Activated CD4-positive, alpha-beta T cell treated with anti-CD3 and anti-CD28 coated beads, Interleukin-2, amount 10 ng/mL, durations not matched to agents 24 days and 14 days (primary cell): ENCODE data around the gene KRT84. TPM values are rescaled to one million over a fixed set of nuclear protein-coding genes. Genes with fewer than 3 reads are reported as not detected.

Source experiments
- DNase-seq: peaks from one replicate; pipeline ENCODE4 v3.0.0; 2022
- H3K27ac Mint-ChIP-seq: one replicate; pipeline ENCODE4 v1.8.0; 2022; ENCODE audit warnings: mild to moderate bottlenecking, mixed read lengths
- H3K27me3 Mint-ChIP-seq: one replicate; pipeline ENCODE4 v1.8.0; 2022; ENCODE audit warnings: mixed read lengths
- H3K36me3 Mint-ChIP-seq: one replicate; pipeline ENCODE4 v1.8.0; 2022; ENCODE audit warnings: low read depth, mild to moderate bottlenecking, mixed read lengths
- H3K4me1 Mint-ChIP-seq: one replicate; pipeline ENCODE4 v1.8.0; 2021; ENCODE audit warnings: mixed read lengths
- H3K4me3 Mint-ChIP-seq: one replicate; pipeline ENCODE4 v1.8.0; 2022; ENCODE audit warnings: mild to moderate bottlenecking, moderate library complexity, mixed read lengths
- H3K9me3 Mint-ChIP-seq: one replicate; pipeline ENCODE4 v1.8.0; 2021; ENCODE audit warnings: mixed read lengths
- intact Hi-C: fragments of 100-400 bp; cut with micrococcal nuclease; formaldehyde crosslinking; loops from one replicate; pipeline ENCODE4 v1.15.1; 2023
- total RNA-seq: library from RNA; stranded (reverse); gene quantifications from 2 replicates; pipeline ENCODE4 v1.2.3, GENCODE V29; 2022

The KRT84 gene
- total RNA-seq, 1 donor from 2014 or later: not detected

DNA sequence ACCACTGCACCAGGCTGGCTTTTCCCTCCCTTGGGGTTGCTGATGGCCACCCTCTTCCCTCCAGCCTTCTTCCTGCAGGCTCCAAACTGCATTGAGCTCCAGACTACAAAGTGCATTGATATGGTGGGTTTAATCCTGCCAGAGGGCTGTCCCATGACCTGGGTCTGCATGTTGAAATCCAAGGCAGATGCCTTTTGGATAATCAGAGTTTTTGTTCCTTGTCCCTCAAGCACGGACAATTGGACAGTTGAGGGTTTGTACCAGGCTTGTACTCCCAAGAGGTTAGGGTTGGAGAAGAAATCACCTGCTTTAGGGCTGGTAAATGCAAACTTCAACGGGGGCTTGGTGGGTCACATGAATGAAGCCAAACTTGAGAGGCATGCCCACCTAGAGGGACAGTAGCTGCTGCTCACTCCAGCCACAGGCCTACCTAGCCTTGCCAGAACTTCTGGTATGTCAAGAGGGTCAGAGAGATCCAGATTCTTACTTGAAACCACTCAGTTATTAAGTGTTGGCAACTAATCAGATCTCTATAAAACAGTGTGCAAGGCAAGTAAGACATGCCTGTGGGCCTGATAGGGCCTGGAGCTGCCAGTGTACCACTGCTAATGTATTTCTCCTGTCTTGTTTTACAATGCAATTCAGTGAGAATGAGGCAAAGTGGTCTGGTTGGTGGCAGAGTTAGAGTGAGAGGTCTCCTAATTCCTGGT lies 42.5 kb downstream of the KRT84 start:
- H3K4me1 Mint-ChIP-seq: no peaks in the 10 kb centered on the region
- no peak overlapping the region for H3K4me3 Mint-ChIP-seq
- no peak for DNase-seq
- no peaks in the 10 kb centered on the region for H3K36me3 Mint-ChIP-seq
- peaks cover 1% of the 10 kb centered on the region for H3K27me3 Mint-ChIP-seq
- H3K27ac Mint-ChIP-seq: no peak overlapping the region
- H3K9me3 Mint-ChIP-seq: no peaks in the 10 kb centered on the region
- intact Hi-C loops: no loop called here

DNA sequence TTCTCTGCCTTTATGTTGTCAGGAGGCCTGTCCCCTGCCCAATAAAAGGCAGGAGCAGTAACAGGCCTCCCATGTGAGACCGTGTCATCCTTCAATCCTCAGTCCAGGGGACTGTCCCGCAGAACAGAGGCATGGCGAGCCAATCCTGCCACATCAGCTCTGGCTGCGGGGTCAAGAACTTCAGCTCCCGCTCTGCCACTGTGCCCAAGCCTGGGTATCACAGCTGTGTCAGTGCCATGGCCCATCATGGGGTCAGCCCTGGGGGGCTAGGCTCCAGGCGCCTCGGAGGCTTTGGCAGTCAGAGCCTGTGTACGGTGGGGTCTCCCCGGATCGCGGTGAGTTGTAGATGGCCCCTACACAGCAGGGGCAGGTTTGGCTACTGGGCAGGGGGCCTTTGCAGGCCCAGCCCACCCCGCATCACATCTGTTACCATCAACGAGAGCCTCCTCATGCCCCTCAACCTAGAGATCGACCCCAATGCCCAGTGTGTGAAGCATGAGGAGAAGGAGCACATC lies 44.3 kb downstream of the KRT84 start:
- no peak overlapping the region for H3K4me3 Mint-ChIP-seq
- H3K27me3 Mint-ChIP-seq: peaks cover 2% of the 10 kb centered on the region
- H3K4me1 Mint-ChIP-seq: peaks cover 3% of the 10 kb centered on the region
- DNase-seq: no peak
- intact Hi-C loops: no loop called here
- no peaks in the 10 kb centered on the region for H3K9me3 Mint-ChIP-seq
- H3K27ac Mint-ChIP-seq: no peak overlapping the region
- H3K36me3 Mint-ChIP-seq: no peaks in the 10 kb centered on the region

DNA sequence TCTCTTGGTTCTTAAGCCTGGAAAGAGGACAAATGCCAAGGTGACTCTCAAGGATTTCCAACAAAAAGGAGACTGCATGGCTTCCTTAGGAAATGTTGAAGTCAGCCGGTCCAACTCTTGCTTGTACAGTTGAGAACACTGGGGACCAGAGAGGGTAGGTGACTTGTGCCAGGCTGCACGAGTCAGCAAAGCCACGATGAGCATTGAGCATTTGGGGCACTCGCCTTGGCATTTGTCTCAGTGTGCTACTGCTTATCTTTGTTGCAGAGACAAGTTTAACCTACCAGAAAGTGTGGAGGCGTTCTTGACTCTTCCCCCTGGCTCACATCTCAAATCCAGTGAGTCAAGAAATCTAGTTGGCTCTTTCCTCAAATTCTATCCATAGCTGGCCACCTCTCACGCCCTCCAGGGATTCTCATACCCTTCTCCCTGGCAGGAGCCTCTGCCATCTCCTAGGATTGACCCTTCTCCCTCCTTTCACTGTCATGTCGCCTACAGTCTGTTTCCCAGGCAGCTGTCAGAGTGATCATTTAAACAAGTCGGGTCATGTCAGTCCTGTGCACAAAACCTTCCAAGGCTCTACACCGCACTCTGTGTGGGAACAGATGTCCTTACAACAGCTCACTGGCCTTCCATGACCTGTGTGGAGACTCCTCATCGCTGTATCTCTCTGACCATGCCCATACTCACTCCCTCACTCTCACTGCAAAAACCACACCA lies 47.1 kb downstream of the KRT84 start:
- H3K27ac Mint-ChIP-seq: no peak overlapping the region
- H3K4me3 Mint-ChIP-seq: no peak overlapping the region
- H3K9me3 Mint-ChIP-seq: no peaks in the 10 kb centered on the region
- DNase-seq: no peak
- intact Hi-C loops: no loop called here
- H3K4me1 Mint-ChIP-seq: peaks cover 3% of the 10 kb centered on the region
- peaks cover 4% of the 10 kb centered on the region for H3K27me3 Mint-ChIP-seq
- H3K36me3 Mint-ChIP-seq: no peaks in the 10 kb centered on the region

DNA sequence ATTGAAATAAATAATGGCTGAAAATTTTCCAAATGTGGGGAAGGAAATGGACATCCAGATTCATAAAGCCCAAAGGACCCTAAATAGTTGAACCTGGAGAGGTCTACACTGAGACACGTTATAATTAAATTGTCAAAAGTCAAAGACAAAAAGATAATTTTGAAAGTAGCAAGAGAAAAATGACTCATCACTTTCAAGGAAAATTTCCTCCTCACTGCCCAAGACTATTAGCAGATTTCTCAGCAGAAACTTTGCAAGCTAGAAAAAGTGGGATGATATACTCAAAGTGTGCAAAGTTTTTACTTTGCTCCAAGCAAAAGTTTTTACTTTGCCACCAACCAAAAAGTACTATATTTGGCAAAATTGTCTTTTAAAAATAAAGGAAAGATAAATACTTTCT lies 48.4 kb downstream of the KRT84 start:
- peaks cover 4% of the 10 kb centered on the region for H3K27me3 Mint-ChIP-seq
- H3K36me3 Mint-ChIP-seq: no peaks in the 10 kb centered on the region
- no peaks in the 10 kb centered on the region for H3K9me3 Mint-ChIP-seq
- H3K27ac Mint-ChIP-seq: no peak overlapping the region
- DNase-seq: no peak
- H3K4me1 Mint-ChIP-seq: peaks cover 3% of the 10 kb centered on the region
- intact Hi-C loops: no loop called here
- H3K4me3 Mint-ChIP-seq: no peak overlapping the region

DNA sequence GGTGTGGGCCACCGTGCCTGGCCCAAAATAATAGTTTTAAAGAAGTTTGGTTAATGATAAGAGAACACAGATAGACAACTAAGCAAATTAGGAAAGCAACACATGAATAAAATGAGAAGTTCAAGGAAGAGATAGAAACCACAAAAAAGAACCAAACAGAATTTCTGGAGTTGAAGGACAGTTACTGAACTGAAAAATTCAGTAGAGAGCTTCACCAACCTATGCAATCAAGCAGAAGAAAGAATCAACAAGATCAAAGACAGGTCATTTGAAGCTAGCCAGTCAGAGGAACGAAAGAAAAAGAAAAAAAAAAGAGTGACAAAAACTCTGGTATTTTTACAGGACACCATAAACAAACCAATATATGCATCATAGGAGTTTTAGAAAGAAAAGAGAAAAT lies 48.8 kb downstream of the KRT84 start:
- no peak overlapping the region for H3K4me3 Mint-ChIP-seq
- H3K27ac Mint-ChIP-seq: no peak overlapping the region
- no peaks in the 10 kb centered on the region for H3K36me3 Mint-ChIP-seq
- no peak for DNase-seq
- intact Hi-C loops: no loop called here
- peaks cover 3% of the 10 kb centered on the region for H3K4me1 Mint-ChIP-seq
- H3K9me3 Mint-ChIP-seq: no peaks in the 10 kb centered on the region
- peaks cover 4% of the 10 kb centered on the region for H3K27me3 Mint-ChIP-seq

- Mint-ChIP-seq H3K4me3 (no peak overlapping the region), H3K9me3 (no peaks in the 10 kb centered on the region), H3K27ac (no peak overlapping the region), H3K27me3 (peaks cover 4% of the 10 kb centered on the region), H3K4me1 (peaks cover 3% of the 10 kb centered on the region), H3K36me3 (no peaks in the 10 kb centered on the region)
- no peak for DNase-seq
- intact Hi-C loops: no loop called here
These were observed 49.7 kb downstream of the KRT84 start for GRCh38 chr12:52335598-52336262.

GRCh38 chr12:52334185-52334584 lies 51.3 kb downstream of the KRT84 start:
- no peak for DNase-seq
- Mint-ChIP-seq H3K9me3 (no peaks in the 10 kb centered on the region), H3K4me1 (peaks cover 3% of the 10 kb centered on the region), H3K4me3 (no peak overlapping the region), H3K36me3 (no peaks in the 10 kb centered on the region), H3K27me3 (peaks cover 11% of the 10 kb centered on the region), H3K27ac (no peak overlapping the region)
- intact Hi-C loops: no loop called here

DNA sequence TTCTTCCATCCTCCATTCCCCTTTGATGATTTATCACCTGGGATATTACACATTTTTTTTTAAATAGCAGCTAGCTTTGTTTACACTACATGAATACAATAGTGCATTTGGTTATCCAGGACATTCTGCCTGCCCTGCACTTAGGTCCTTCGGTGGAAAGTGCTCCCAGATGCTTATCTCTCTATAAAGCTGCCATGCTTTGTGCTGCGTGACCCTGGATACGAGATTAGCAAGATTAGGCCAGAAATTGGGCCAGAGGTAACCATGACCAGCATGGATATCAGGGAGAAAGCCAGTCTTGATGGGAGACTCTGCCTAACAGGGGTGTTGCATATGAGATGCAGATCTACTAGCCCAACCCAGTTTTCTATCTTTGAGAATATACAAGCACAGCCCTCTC lies 52.1 kb downstream of the KRT84 start:
- peaks cover 3% of the 10 kb centered on the region for H3K4me1 Mint-ChIP-seq
- no peak overlapping the region for H3K4me3 Mint-ChIP-seq
- H3K27ac Mint-ChIP-seq: no peak overlapping the region
- no peaks in the 10 kb centered on the region for H3K36me3 Mint-ChIP-seq
- H3K9me3 Mint-ChIP-seq: no peaks in the 10 kb centered on the region
- H3K27me3 Mint-ChIP-seq: peaks cover 12% of the 10 kb centered on the region
- intact Hi-C loops: no loop called here
- DNase-seq: no peak

GRCh38 chr12:52332381-52332780 lies 53.1 kb downstream of the KRT84 start:
- intact Hi-C loops: no loop called here
- no peak overlapping the region for H3K4me3 Mint-ChIP-seq
- no peaks in the 10 kb centered on the region for H3K9me3 Mint-ChIP-seq
- H3K27me3 Mint-ChIP-seq: peaks cover 10% of the 10 kb centered on the region
- peaks cover 8% of the 10 kb centered on the region for H3K4me1 Mint-ChIP-seq
- H3K27ac Mint-ChIP-seq: no peak overlapping the region
- DNase-seq: no peak
- no peaks in the 10 kb centered on the region for H3K36me3 Mint-ChIP-seq

DNA sequence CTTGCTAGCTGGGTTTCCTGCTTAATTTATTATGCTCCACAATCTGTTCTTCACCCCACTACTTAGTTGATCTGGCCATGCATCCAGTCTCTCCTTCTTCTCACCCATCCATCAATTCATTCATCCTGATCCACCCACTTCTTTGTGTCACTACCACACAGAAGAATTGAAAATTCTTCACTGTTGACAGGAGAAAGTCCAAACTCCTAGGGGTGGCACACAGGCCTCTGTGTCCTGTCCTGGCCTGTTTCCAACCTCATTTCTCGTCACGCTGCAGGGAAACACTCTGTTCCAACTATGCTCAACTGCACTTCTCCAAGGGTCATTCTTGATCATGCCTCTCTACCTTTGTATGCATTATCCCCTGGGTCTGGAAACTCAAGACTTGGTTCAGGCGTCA lies 53.6 kb downstream of the KRT84 start:
- no peak overlapping the region for H3K4me3 Mint-ChIP-seq
- intact Hi-C loops: no loop called here

GRCh38 chr12:52331039-52331438 lies 54.4 kb downstream of the KRT84 start:
- H3K9me3 Mint-ChIP-seq: no peaks in the 10 kb centered on the region
- H3K27me3 Mint-ChIP-seq: peaks cover 18% of the 10 kb centered on the region
- H3K4me1 Mint-ChIP-seq: peaks cover 11% of the 10 kb centered on the region
- H3K27ac Mint-ChIP-seq: no peak overlapping the region
- no peak for DNase-seq
- no peak overlapping the region for H3K4me3 Mint-ChIP-seq
- H3K36me3 Mint-ChIP-seq: no peaks in the 10 kb centered on the region
- intact Hi-C loops: no loop called here

More for the DNA sequence above, 53.6 kb downstream of the KRT84 start:
- H3K36me3 Mint-ChIP-seq: no peaks in the 10 kb centered on the region
- DNase-seq: no peak
- no peak overlapping the region for H3K27ac Mint-ChIP-seq
- no peaks in the 10 kb centered on the region for H3K9me3 Mint-ChIP-seq
- peaks cover 15% of the 10 kb centered on the region for H3K27me3 Mint-ChIP-seq
- H3K4me1 Mint-ChIP-seq: peaks cover 13% of the 10 kb centered on the region

- no peak overlapping the region for H3K27ac Mint-ChIP-seq
- H3K27me3 Mint-ChIP-seq: peaks cover 25% of the 10 kb centered on the region
- peaks cover 11% of the 10 kb centered on the region for H3K4me1 Mint-ChIP-seq
- intact Hi-C loops: loop anchor here (1.0 kb wide), 1 partner anchor 172 kb away; no protein-coding TSS in a partner anchor
- DNase-seq: no peak
- H3K4me3 Mint-ChIP-seq: no peak overlapping the region
- no peaks in the 10 kb centered on the region for H3K36me3 Mint-ChIP-seq
- no peaks in the 10 kb centered on the region for H3K9me3 Mint-ChIP-seq
These were observed 57.5 kb downstream of the KRT84 start for GRCh38 chr12:52327830-52328500.
